GM19463 (cell line): ENCODE results near the gene HSF2BP.
"Not testable (repeated sequence)": the region's sequence is repeated elsewhere in the genome, so short reads cannot be mapped to it uniquely, and the experiment has no call there.

Experiments used
- ATAC-seq: cut with Tn5 transposase; IDR thresholded peaks from one replicate; pipeline ENCODE4 v1.9.1; 2021; ENCODE audit warnings: mild to moderate bottlenecking, moderate library complexity; ENCODE audit not compliant: unreplicated experiment

Gene HSF2BP

GRCh38 chr21:43600642-43601402 is 58.5 kb downstream of the HSF2BP start:
- ATAC-seq, result no peak

DNA sequence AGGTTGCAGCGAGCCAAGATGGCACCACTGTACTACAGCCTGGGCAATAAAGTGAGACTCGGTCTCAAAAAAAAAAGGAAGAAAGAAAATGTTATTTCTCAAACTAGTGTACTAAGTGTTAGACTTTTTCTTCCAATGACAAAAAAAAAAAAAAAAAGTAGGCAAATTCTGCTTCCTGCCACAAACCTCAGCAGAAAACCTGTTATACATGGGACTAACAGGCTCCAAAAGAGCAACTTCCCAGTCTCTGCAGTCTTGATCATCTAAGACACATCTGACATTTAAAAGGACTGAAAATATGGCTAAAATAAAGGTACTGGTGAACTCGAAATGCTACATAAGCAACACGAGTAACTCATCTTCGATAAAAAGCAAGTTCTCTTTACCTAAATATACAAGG is 59.6 kb downstream of the HSF2BP start:
- no peak for ATAC-seq

- no peak for ATAC-seq
Observed at GRCh38 chr21:43598416-43599120, 60.7 kb downstream of the HSF2BP start.

DNA sequence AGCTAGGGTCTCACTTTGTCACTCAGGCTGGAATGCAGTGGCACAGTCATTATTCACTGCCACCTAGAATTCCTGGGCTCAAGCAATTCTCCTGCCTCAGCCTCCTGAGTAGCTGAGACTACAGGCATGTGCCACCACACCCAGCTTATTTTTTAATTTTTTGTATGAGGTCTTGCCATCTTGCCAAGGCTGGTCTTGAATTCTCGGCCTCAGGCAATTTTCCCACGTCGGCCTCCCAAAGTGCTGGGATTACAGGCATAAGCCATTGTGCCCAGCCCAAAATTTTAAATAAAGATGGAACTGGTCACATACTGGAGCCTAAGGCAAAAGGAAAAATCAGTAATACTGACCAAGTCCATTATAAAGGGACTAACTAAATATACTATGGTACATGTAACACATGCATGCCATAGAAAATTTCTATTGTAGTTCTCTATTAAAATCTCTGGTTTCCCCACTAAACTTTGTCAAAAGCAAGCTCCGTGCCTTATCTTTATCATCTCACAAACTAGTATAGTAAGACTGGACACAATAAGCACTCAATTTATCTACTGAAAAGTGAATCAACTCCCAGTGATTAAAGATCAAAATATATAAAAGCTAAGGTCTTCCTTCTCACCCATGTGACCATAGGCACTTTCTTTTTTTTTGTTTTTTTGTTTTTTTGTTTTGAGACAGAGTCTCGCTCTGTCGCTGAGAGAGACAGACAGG is 61.6 kb downstream of the HSF2BP start:
- ATAC-seq, result no peak

DNA sequence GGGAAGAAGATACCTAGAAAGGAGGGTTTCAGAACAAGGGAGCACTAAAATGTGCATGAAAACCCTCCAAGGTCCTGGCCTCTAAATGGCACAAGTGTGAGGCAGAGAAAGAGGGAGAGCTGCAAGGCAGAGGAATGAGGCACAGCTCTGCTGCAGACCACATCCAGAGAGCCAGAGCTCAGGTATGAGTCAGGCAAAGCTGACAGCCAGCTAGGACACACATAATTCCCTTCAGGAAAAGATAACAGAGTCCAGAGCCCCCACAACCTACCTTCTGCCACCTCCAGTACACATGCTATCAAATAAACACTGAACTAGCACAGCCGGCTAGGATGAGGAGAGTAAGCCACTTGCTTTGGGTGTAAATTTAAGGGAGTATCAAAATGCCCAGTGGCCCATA is 62.2 kb downstream of the HSF2BP start:
- ATAC-seq, result no peak

DNA sequence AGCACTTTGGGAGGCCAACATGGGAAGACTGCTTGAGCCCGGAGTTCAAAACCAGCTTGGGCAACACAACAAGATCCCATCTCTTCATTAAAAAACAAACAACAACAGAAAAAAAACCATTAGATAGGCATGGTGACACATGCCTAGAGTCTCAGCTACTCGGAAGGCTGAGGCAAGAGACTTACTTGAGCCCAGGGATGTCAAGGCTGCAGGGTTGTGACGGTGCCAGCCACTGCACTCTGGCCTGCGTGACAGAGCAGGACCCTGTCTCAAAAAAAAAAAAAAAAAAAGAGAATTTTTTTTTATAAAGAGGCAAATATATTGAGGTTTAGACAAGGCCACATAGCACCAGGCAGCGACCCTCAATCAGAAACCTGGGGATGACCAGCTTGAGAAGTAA is 62.7 kb downstream of the HSF2BP start:
- ATAC-seq, result no peak

- ATAC-seq, result not testable (repeated sequence)
Observed at GRCh38 chr21:43595769-43596168, 63.5 kb downstream of the HSF2BP start.

- no peak for ATAC-seq
Observed at GRCh38 chr21:43593078-43593477, 66.2 kb downstream of the HSF2BP start.

DNA sequence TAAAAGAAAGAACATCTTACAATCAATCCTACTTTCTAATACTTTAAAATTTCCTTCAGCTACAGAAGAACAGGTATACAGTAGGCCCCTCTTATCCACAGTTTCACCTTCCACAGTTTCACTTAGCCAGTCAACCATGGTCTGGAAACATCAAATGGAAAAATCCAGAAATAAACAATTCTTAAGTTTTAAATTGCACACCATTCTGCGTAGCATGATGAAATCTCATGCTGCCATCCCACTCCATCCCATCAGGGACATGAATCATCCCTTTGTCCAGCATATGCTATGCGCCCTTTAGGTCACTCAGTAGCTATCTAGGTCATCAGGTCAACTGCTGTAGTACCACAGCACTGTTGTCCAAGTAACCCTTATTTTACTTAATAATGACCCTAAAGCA is 67.7 kb downstream of the HSF2BP start:
- no peak for ATAC-seq

DNA sequence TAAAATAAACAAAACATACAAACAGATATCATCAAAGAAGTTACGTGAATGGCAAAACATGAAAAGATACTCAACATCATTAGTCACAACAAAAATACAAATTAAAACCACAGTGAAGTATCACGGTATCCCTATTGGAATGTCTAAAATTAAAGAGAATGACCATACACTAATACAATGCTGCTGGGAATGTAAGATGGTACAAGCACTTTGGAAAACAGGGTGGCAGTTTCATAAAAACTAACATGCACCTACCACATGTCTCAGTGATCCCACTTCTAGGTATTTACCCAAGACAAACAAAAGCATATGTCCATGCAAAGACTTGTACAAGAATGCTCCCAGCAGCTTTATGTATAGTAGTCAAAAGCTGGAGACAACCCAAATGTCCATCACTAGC is 69.1 kb downstream of the HSF2BP start:
- no peak for ATAC-seq

DNA sequence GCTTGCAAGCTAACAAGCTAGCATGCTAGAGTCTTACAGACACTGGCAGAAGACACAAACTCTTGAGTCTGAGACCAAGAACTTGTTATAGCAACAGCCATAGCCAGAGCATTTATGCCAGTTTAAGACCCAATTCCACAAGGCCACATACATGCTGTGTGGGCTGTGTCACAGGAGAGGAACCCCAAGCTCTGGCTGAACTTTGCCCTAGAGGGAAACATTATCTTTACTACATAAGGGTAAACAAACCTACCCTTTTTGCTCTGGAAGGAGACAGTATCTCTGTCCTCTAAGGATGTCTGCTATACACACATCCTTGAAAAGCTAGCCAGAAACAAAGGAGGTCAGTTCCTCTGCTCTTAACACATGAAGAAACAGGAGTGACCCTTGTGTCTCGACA is 70.3 kb downstream of the HSF2BP start:
- ATAC-seq, result no peak

DNA sequence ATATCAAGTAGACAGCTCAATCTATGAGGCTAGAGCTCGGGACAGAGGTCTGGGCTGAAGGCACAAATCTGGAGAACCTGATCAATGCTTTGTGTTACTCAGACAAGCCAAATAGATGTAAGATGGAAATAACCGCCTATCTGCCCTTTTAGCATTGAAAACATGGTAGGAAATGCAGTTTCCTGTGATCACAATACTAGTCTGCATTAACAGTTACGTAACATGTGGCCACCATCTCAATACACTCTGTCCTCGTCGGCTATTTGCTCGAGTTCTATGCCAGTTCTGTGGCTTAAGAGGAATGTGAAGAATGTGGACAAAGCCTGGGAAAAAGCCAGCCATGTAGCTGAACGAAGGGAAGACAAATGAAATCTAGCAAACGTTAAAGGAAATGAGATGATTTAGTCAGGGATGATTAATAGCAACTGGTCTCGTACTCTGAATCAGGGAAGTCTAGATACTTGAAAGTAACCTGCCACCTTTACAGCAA is 73.3 kb downstream of the HSF2BP start:
- no peak for ATAC-seq

- no peak for ATAC-seq
Observed at GRCh38 chr21:43585514-43585913, 73.8 kb downstream of the HSF2BP start.

DNA sequence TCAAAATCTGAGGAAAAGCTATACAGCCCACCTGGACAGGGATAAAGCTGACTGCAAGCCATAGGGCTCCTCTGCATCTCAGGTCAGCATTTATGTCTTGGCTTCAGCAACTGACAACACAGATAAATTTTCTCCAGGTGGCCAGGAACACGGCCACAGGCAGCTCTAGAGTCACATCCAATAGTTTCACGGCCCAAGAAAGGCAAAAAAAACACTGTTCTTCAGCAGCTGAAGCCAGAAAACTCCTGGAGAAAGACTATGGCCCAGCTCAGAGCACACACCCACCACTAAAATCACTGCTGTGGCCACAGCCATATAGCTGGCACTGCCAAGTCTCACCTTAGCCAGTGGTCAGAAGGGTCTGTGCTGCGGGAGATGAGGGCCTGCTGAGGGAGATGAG is 77.8 kb downstream of the HSF2BP start:
- ATAC-seq, result no peak

GRCh38 chr21:43578677-43579303 is 80.5 kb downstream of the HSF2BP start:
- ATAC-seq, result no peak

GRCh38 chr21:43575473-43575844 is 83.8 kb downstream of the HSF2BP start:
- ATAC-seq, result no peak

GRCh38 chr21:43574741-43575472 is 84.4 kb downstream of the HSF2BP start:
- no peak for ATAC-seq

- ATAC-seq, result no peak
Observed at GRCh38 chr21:43573921-43574320, 85.4 kb downstream of the HSF2BP start.

DNA sequence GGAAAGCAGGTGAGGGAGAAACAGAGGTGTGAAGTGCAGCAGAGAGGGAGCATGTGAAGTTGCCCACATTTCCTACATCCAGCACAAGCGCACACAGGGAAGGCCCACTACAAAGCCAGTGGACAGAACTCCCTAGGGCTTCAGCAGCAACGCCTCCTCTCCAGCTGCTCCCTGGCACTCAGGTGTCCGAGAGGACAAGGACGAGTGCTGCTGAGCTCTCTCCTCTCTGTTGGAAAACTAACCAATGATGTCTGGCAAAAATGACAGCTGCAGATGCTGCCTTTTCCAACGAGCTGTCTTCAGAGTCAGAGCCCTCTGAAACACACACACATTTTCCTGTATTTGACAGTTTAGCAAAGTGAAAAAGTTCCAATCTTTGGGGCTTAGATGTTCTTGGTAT is 86.8 kb downstream of the HSF2BP start:
- no peak for ATAC-seq

GRCh38 chr21:43571976-43572375 is 87.3 kb downstream of the HSF2BP start:
- ATAC-seq, result no peak

- ATAC-seq, result not testable (repeated sequence)
Observed at GRCh38 chr21:43570195-43570594, 89.1 kb downstream of the HSF2BP start.
